OCI-LY7 (cell line): ENCODE data around the gene AGR3. TPM values are rescaled to one million over a fixed set of nuclear protein-coding genes. Genes with fewer than 3 reads are reported as not detected.

Source experiments
- BruUV-seq: library from RNA; stranded (reverse); fragments of 400-500 nt; replicated peaks from 2 replicates; lab custom pipeline; 2021; lab: Mats Ljungman, UMichigan
- CTCF ChIA-PET: fragments of 300-600 bp; sonication (Branson Sonifier 250); formaldehyde crosslinking; loops from one replicate; lab custom pipeline; 2022; ENCODE audit warnings: antibody characterized with exemption; ENCODE audit not compliant: unreplicated experiment; lab: Charles Lee
- POLR2A ChIA-PET: fragments of 300-600 bp; sonication (Branson Sonifier 250); formaldehyde crosslinking; loops from one replicate; lab custom pipeline; 2022; ENCODE audit warnings: antibody characterized with exemption; lab: Charles Lee
- DNase-seq: peaks from one replicate; pipeline ENCODE4 v3.0.0-alpha.2; 2015; ENCODE audit warnings: low spot score
- H2AFZ ChIP-seq: fragments of 200-600 bp; sonication (generic), shearing (Covaris generic); 2 replicates; pipeline ENCODE4 v1.6.1; 2014; ENCODE audit warnings: mild to moderate bottlenecking, antibody characterized with exemption, low read length, moderate library complexity
- H3K27ac ChIP-seq: fragments of 200-600 bp; sonication (generic); 2 replicates; pipeline ENCODE4 v1.5.1; 2014; ENCODE audit warnings: mixed run types, low read depth, mild to moderate bottlenecking, moderate library complexity, low read length, inconsistent platforms; ENCODE audit not compliant: poor library complexity, severe bottlenecking
- H3K36me3 ChIP-seq: fragments of 200-600 bp; sonication (generic); 2 replicates; pipeline ENCODE4 v1.6.1; 2014; ENCODE audit warnings: mild to moderate bottlenecking, antibody characterized with exemption, low read length, moderate library complexity, mixed read lengths; ENCODE audit not compliant: insufficient read depth
- H3K4me1 ChIP-seq: fragments of 200-600 bp; sonication (generic); 2 replicates; pipeline ENCODE4 v1.5.1; 2014; ENCODE audit warnings: mild to moderate bottlenecking, low read length; ENCODE audit not compliant: insufficient read depth, poor library complexity, severe bottlenecking
- H3K4me2 ChIP-seq: fragments of 200-600 bp; sonication (generic); 2 replicates; pipeline ENCODE4 v1.6.1; 2014; ENCODE audit warnings: mild to moderate bottlenecking, low read length
- H3K4me3 ChIP-seq: fragments of 200-600 bp; sonication (generic); 2 replicates; pipeline ENCODE4 v1.5.1; 2014; ENCODE audit warnings: mild to moderate bottlenecking, low read depth, low read length; ENCODE audit not compliant: poor library complexity, severe bottlenecking
- H3K79me2 ChIP-seq: fragments of 200-600 bp; sonication (generic); 2 replicates; pipeline ENCODE4 v1.6.1; 2016; ENCODE audit warnings: low read depth, mild to moderate bottlenecking, low read length, moderate library complexity, mixed read lengths; ENCODE audit not compliant: insufficient read depth
- H3K9me2 ChIP-seq: fragments of 200-600 bp; sonication (generic); 2 replicates; pipeline ENCODE4 v1.6.1; 2016; ENCODE audit warnings: mild to moderate bottlenecking, low read length, mixed read lengths; ENCODE audit not compliant: insufficient read depth
- H3K9me3 ChIP-seq: fragments of 200-600 bp; sonication (generic); 2 replicates; pipeline ENCODE4 v1.6.1; 2014; ENCODE audit warnings: mild to moderate bottlenecking, mixed run types, low read length, mixed read lengths
- H4K20me1 ChIP-seq: fragments of 200-600 bp; sonication (generic); 2 replicates; pipeline ENCODE4 v1.6.1; 2014; ENCODE audit warnings: mild to moderate bottlenecking, antibody characterized with exemption, low read length, moderate library complexity, mixed read lengths; ENCODE audit not compliant: insufficient read depth
- EZH2phosphoT487 ChIP-seq: fragments of 200-600 bp; sonication (generic); IDR thresholded peaks from 2 replicates; pipeline ENCODE4 v1.6.1; 2018; ENCODE audit warnings: low read depth, borderline replicate concordance, mild to moderate bottlenecking, mixed run types, antibody characterized with exemption, low read length, moderate library complexity, mixed read lengths
- intact Hi-C: fragments of 100-400 bp; cut with micrococcal nuclease; formaldehyde crosslinking; loops from one replicate; pipeline ENCODE4 v1.10.0; 2022; ENCODE audit not compliant: unreplicated experiment
- total RNA-seq, 2 experiments: library from RNA; depleted of rRNA in 1 of 2; stranded (reverse); fragments of >200 nt in 1 of 2; shearing (Covaris generic) in 1 of 2; gene quantifications; 2 replicates each; pipeline ENCODE4 v1.2.3, GENCODE V29; 2014 to 2022
- TF ChIP-seq, protein P1 (sequence below): fragments of 200-600 bp; sonication (generic); conservative IDR thresholded peaks from 2 replicates; pipeline ENCODE4 v1.5.1; 2014; ENCODE audit warnings: mild to moderate bottlenecking, antibody characterized with exemption, low read length, moderate library complexity, mixed read lengths

AGR3 gene
- total RNA-seq, 2 experiments from 2014 or later, result not detected

DNA sequence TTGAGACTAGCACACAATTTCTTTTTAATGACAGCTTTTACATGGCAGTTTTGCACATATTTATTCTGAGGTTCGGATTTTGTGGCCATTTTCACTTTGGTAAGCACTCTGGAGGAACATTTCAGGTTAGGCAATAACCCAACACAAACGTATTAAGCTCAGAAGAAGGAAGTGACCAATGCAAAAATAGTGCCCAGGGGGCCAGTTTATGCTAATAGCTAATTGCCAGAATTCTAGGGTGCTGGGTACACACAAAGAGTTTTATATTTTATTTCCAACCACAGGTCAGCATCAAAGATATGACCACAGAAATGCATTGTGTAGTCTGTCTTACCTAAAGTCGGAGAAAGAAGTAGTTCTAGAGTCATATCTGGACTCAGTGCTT is 68.6 kb downstream of the AGR3 start:
- DNase-seq, result no peak
- H3K36me3 ChIP-seq, result no peaks in the 10 kb centered on the region
- no peak overlapping the region for H3K27ac ChIP-seq
- no peaks in the 10 kb centered on the region for H3K9me3 ChIP-seq
- H3K4me2 ChIP-seq, result no peak overlapping the region
- no peak for TF ChIP-seq EZH2phosphoT487
- TF ChIP-seq, protein P1, sequence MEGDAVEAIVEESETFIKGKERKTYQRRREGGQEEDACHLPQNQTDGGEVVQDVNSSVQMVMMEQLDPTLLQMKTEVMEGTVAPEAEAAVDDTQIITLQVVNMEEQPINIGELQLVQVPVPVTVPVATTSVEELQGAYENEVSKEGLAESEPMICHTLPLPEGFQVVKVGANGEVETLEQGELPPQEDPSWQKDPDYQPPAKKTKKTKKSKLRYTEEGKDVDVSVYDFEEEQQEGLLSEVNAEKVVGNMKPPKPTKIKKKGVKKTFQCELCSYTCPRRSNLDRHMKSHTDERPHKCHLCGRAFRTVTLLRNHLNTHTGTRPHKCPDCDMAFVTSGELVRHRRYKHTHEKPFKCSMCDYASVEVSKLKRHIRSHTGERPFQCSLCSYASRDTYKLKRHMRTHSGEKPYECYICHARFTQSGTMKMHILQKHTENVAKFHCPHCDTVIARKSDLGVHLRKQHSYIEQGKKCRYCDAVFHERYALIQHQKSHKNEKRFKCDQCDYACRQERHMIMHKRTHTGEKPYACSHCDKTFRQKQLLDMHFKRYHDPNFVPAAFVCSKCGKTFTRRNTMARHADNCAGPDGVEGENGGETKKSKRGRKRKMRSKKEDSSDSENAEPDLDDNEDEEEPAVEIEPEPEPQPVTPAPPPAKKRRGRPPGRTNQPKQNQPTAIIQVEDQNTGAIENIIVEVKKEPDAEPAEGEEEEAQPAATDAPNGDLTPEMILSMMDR, result no peak
- H2AFZ ChIP-seq, result no peak overlapping the region
- intact Hi-C loops, result no loop called here
- ChIA-PET CTCF (no interaction called here), POLR2A (interaction anchor here (0.5 to 0.7 kb wide), 3 partner anchors 67 to 206 kb away, joined by 3 to 4 read pairs (median 4); no protein-coding TSS in a partner anchor)
- no peaks in the 10 kb centered on the region for H4K20me1 ChIP-seq
- H3K79me2 ChIP-seq, result no peaks in the 10 kb centered on the region
- BruUV-seq, result no TSS peak
- no peak overlapping the region for H3K4me3 ChIP-seq
- H3K4me1 ChIP-seq, result no peaks in the 10 kb centered on the region
- no peaks in the 10 kb centered on the region for H3K9me2 ChIP-seq

DNA sequence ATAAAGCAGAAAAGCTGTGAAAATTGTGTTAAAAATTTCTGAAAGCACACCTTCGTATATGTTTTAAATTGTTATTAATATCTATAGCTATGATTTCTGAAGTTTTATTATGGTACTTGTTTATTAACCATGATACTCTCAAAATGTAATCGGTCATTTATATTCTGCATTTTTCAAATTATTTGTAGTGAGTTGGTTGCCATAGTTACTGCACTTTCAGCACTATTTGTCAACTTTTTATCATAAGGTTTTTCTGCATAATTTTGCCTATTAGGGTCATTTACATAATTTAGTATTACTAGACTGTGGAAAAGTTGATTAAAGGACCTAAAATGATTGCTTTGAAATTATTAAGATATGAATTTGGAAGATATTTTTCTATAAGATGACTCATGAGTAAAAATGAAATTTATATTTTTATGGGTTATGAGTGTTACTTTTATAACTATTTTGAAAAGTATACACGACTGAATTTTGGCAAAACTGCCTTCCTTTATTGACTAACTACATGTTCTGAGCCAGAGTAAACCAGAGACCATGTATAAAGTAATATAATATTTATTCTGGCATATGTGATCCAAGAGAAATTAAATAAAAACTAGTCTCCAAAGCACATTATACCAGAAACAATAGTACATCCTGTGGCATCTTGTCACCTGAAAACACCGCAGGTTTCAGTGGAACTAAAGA is 69.1 kb downstream of the AGR3 start:
- no peak for DNase-seq
- Histone ChIP-seq H3K4me3 (no peak overlapping the region), H3K79me2 (no peaks in the 10 kb centered on the region), H3K9me2 (no peaks in the 10 kb centered on the region), H3K36me3 (no peaks in the 10 kb centered on the region), H3K4me2 (no peak overlapping the region), H3K9me3 (no peaks in the 10 kb centered on the region), H3K27ac (no peak overlapping the region), H3K4me1 (no peaks in the 10 kb centered on the region), H2AFZ (no peak overlapping the region), H4K20me1 (no peaks in the 10 kb centered on the region)
- POLR2A ChIA-PET, result interaction anchor here (0.5 kb wide), 1 partner anchor 67 kb away, joined by 3 read pairs; no protein-coding TSS in a partner anchor
- no peak for TF ChIP-seq EZH2phosphoT487
- CTCF ChIA-PET, result no interaction called here
- intact Hi-C loops, result no loop called here
- no TSS peak for BruUV-seq

- intact Hi-C loops, result no loop called here
- POLR2A ChIA-PET, result interaction anchor here (0.7 kb wide), 1 partner anchor 646 kb away, joined by 3 read pairs; no protein-coding TSS in a partner anchor
Observed at GRCh38 chr7:16811551-16811950, 70.2 kb downstream of the AGR3 start.

More at GRCh38 chr7:16811551-16811950, 70.2 kb downstream of the AGR3 start:
- no peak overlapping the region for H3K4me3 ChIP-seq
- H3K4me1 ChIP-seq, result no peaks in the 10 kb centered on the region
- TF ChIP-seq, protein P1, result no peak
- TF ChIP-seq EZH2phosphoT487, result no peak
- DNase-seq, result no peak
- H3K9me3 ChIP-seq, result no peaks in the 10 kb centered on the region
- no TSS peak for BruUV-seq
- CTCF ChIA-PET, result no interaction called here
- H3K36me3 ChIP-seq, result no peaks in the 10 kb centered on the region
- H3K79me2 ChIP-seq, result no peaks in the 10 kb centered on the region
- no peaks in the 10 kb centered on the region for H3K9me2 ChIP-seq
- H2AFZ ChIP-seq, result no peak overlapping the region
- no peak overlapping the region for H3K4me2 ChIP-seq
- no peaks in the 10 kb centered on the region for H4K20me1 ChIP-seq
- H3K27ac ChIP-seq, result no peak overlapping the region
